GM18517 (cell line): ENCODE data around the gene NPIPA8.
"Not testable (repeated sequence)": the region's sequence is repeated elsewhere in the genome, so short reads cannot be mapped to it uniquely, and the experiment has no call there.

Experiments
- ATAC-seq: cut with Tn5 transposase; IDR thresholded peaks from one replicate; pipeline ENCODE4 v1.9.1; 2021; ENCODE audit warnings: mild to moderate bottlenecking, moderate library complexity; ENCODE audit not compliant: unreplicated experiment

NPIPA8 gene

GRCh38 chr16:18336636-18337035 lies at the start of gene NPIPA8:
TSS of gene NPIPA8 (minus strand) at chr16:18336736. CDS start at chr16:18332662, 4,074 bp downstream.
- ATAC-seq, result not testable (repeated sequence)

DNA sequence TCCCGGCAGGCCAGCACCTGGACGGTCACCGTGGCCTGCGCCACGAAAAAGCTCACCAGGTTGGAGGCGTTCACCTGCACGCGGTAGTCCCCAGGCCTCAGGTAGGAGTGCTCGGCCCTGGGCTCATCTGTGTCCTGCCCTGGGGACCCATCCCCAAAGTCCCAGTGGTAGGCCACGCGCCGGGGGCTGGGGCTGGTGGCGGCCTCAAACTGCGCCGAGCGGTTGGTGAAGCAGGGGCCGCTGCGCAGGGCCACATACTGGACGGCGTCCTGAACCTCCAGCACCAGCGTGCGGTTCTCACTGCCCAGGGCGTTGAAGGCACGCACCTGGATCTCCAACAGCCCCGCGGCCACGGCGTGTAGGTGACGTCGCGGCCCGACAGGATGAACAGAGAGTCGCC lies 48.7 kb upstream of the NPIPA8 start:
- ATAC-seq, result not testable (repeated sequence)

DNA sequence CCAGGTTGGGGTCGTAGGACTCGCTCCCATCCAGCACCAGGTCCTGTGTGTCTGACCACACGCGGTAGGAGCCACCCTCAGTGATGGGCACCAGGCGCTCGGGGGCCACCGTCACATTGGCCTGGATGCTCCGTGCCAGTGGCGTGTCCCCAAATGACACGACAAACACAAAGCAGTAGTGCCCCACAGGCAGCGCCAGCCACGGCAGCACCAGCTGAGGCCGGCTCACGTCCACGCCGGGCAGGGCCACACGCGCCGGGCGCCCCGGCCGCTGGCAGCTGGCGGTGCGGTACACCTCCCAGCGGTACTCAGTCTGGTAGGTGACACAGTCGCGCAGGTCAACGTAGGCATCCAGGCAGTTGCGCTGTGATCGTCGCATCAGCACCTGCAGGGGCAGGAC lies 48.3 kb upstream of the NPIPA8 start:
- ATAC-seq, result not testable (repeated sequence)

DNA sequence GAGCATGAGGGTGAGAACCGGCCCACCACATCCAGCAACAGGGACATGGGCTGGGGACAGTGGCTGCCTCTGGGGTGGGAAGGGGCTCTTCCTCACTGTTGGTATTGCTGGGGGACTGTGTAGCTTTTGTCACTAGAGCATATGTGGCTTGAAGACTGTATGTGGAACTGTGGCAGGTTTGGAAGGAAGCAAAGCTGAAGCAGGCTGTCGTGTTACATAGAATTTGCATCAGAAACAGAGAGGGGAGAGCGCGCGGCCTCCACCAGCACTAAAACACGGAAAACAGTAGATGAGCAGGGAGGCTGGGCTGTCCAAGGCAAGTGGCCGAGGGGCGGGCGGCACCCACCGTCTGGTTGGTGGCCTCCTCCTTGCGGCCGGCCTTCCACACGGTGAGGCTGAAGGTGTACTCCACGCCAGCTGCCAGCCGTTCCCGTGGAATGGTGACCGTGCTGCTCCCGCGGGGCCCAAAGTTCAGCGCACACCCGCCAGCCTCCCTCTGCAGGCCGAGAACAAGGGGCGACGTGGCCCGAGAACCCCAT lies 47.6 kb upstream of the NPIPA8 start:
- ATAC-seq, result not testable (repeated sequence)

DNA sequence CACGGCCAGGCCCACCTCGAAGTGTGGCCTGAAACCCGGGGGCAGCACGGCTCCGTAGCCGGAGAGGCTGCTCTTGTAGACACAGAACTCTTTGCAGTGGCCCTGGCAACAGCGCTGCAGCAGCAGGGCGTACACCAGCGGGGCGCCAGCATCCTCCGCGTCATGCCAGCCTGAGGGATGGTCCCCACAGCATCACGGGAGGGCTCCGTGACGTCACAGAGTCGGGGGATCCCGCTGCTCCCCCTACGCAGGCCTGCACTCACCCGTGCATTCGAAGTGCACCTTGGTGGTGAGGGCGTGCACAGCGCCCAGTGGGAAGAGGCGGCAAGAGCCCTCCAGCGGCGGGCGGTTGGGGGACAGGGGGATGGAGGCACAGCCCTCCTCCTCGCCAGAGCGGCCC lies 46.2 kb upstream of the NPIPA8 start:
- not testable (repeated sequence) for ATAC-seq

- ATAC-seq, result not testable (repeated sequence)
Measured at GRCh38 chr16:18347742-18348141, 11.2 kb upstream of the NPIPA8 start.

GRCh38 chr16:18346993-18347392 lies 10.5 kb upstream of the NPIPA8 start:
- ATAC-seq, result not testable (repeated sequence)

DNA sequence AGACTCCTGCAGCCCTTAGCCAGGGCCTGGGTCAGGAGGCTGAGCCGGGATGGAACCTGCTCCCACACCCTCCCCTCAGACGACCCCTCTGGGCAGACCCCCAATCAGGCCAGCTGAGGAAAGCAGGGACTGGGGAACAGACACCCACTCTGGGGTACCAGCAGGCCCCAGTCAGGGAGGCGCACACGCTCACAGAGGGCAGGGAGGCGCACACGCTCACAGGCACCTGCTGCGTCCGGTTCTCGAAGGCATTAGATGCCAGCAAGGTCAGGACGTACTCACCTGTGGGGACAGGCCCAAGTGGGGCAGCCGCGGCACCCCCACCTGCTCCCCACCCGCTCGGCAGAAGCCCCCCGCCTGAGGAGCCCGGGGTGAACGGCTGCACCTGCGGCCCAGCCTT lies 8.1 kb upstream of the NPIPA8 start:
- not testable (repeated sequence) for ATAC-seq

DNA sequence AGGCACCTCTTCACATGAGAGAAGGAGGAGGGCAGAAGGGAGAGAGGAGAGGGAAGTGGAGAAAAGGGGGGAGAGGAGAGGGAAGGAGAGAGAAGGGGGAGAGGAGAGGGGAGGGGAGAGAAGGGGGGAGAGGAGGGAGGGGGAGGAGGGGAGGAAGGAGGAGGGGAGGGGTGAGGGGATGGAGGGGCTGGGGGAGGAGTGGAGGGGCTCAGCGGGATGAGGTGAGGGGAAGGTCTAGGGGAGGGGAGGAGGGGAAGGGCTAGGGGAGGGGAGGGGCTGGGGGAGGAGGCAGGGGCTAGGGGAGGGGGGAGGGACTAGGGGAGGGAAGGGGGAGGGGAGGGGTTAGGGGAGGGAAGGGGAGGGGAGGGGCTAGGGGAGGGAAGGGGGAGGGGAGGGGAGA lies 5.5 kb upstream of the NPIPA8 start:
- ATAC-seq, result not testable (repeated sequence)

DNA sequence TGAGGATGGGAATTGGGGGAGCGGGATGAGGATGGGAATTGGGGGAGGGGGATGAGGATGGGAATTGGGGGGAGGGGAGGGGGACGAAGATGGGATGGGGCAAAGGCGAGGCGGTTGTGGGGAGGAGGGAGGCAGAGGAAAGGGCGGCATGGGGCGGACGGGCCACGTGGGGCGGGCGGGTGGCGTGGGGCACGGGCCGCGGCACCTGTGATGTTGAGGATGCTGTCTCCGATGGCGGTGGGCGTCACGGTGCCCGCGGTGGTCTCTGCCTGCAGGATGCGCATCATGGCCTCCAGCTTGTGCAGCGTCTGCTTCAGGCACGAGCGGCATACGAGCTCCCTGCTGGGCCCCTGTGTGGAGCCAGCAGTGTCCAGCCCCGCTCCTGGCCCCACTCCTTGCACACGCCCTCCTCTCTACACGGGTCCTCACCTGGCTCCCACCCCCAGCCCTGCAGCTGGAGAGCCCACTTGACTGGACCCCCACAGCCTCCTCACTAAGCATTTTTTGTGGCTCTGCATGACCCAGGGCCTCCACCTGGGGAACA lies 5.0 kb upstream of the NPIPA8 start:
- ATAC-seq, result not testable (repeated sequence)

- ATAC-seq, result not testable (repeated sequence)
Measured at GRCh38 chr16:18339210-18339609, 2.7 kb upstream of the NPIPA8 start.

GRCh38 chr16:18311811-18312210 lies 24.7 kb downstream of the NPIPA8 start:
- ATAC-seq, result not testable (repeated sequence)

GRCh38 chr16:18309159-18309558 lies 27.4 kb downstream of the NPIPA8 start:
- ATAC-seq, result not testable (repeated sequence)

GRCh38 chr16:18307241-18307640 lies 29.3 kb downstream of the NPIPA8 start:
- ATAC-seq, result not testable (repeated sequence)

DNA sequence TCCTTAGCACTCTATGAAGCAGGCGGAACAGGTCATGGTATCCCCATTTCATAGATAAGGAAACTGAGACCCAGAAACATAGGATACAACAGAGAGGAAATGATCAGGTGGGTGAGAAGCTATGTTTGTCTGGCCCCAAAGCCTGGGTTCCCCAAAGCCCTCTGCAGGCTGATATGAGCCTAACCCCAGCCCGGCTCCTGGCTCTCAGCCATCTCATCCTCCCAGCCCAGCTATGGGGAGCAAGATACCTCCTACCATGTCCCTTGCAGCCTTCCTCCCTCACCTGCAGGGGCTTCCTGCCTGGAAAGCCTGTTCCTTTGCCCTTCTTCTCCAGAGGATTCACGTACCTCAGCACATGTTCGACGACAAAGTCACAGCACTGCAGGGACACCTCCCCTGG lies 30.5 kb downstream of the NPIPA8 start:
- not testable (repeated sequence) for ATAC-seq

DNA sequence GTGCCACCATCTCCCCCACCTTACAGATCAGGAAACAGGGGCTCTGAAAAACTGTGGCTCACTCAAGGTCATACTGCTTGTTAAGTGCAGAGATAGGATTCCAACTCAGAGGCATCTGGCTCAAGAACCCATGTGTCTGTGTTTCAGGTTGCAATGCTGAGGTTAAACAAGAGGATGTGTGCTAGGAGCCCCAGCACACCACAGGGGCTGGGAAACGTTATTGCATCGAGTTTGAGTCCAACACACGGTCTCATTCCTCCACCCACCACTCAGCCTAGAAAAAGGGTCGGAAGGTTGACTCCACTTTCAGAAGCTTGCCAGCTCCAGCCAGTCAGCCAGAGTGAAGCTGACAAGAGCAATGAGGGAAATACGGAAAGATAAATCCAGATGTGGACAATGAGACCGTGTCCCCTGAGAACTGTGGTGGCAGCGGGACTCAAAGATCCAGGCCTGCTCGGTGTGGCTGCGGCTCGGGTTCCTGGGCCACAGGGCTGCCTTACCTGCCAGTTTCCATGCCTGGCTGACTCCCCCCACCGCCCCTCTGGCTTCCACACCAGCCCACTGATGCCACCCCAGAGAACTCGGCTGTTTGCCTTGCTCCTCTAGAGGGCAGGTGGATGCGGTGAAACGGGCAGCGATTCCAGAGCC lies 33.4 kb downstream of the NPIPA8 start:
- not testable (repeated sequence) for ATAC-seq

GRCh38 chr16:18297714-18298113 lies 38.8 kb downstream of the NPIPA8 start:
- not testable (repeated sequence) for ATAC-seq

GRCh38 chr16:18296931-18297330 lies 39.6 kb downstream of the NPIPA8 start:
- ATAC-seq, result not testable (repeated sequence)

DNA sequence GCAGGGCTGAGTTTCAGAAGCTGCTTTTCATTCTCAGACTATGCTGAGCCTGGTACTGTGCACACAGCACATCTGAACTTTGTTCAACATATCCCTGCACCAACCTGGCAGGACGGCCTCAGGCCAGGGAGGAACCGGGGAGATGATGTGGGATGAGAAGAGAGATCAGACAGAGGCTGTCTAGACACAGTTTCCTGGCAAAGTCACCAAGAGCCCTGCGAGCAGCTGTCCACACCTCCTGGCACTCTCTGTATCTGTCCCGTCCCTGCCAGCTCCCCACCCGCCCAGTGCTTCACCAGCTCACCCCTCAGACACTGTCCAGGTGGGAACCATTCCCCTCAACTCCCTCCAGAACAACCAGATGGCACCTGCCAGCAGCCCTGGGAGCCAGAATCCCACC lies 42.2 kb downstream of the NPIPA8 start:
- ATAC-seq, result not testable (repeated sequence)

DNA sequence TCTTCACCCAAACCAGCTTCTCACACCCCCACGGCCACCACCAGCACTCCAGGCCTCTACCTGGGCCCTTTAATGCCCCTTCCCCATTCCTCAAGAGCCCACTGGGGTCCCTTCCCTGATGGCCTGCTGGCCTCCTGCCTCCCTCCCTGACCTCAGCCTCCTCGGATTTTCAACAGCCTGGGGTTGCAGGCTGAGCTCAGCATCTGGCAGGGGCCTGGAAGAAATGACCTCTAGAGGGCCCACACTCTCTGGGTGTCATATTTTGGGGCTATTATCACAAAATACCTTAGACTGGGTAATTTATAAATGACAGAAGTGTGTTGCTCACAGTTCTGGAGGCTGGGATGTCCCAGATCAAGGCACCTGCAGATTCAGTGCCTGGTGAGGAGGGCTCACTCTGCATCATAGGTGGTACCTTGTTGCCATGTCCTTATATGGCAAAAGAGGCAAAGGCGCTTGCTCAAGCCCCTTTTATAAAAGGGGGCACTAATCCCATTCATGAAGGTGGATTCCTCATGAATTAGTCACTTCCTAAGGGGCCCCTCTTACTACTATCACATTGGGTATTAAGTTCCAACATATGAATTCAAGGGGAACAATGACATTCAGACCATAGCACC lies 43.1 kb downstream of the NPIPA8 start:
- not testable (repeated sequence) for ATAC-seq

- ATAC-seq, result not testable (repeated sequence)
Measured at GRCh38 chr16:18290959-18291358, 45.6 kb downstream of the NPIPA8 start.

GRCh38 chr16:18286342-18286741 lies 50.2 kb downstream of the NPIPA8 start:
- not testable (repeated sequence) for ATAC-seq
